Measurements from ENCODE around the gene PRKG2.

Gene PRKG2

GRCh38 chr4:81052119-81053068 is 162.6 kb downstream of the PRKG2 start:
- FAIRE-seq (peak; percentile 96), DNase-seq (ENCODE audit: extremely low spot score, insufficient read length, low read depth) (no peak)

GRCh38 chr4:81049907-81050306 is 165.1 kb downstream of the PRKG2 start:
- FAIRE-seq (no peak), DNase-seq (ENCODE audit: extremely low spot score, insufficient read length, low read depth) (no peak)

- DNase-seq (ENCODE audit: extremely low spot score, insufficient read length, low read depth), result no peak
- FAIRE-seq, result no peak
Measured at GRCh38 chr4:81049330-81049729, 165.7 kb downstream of the PRKG2 start.

GRCh38 chr4:81042578-81043365 is 172.2 kb downstream of the PRKG2 start:
- DNase-seq (ENCODE audit: extremely low spot score, insufficient read length, low read depth) (no peak), FAIRE-seq (no peak)

- peak; percentile 65 for FAIRE-seq
- no peak for DNase-seq (ENCODE audit: extremely low spot score, insufficient read length, low read depth)
Measured at GRCh38 chr4:81040012-81040659, 174.9 kb downstream of the PRKG2 start.

GRCh38 chr4:81039351-81039972 is 175.6 kb downstream of the PRKG2 start:
- FAIRE-seq, result no peak
- DNase-seq (ENCODE audit: extremely low spot score, insufficient read length, low read depth), result no peak

- FAIRE-seq (no peak), DNase-seq (ENCODE audit: extremely low spot score, insufficient read length, low read depth) (no peak)
Measured at GRCh38 chr4:81038636-81039350, 176.2 kb downstream of the PRKG2 start.

All from GM18507 (cell line).